Measurements from ENCODE around the gene MRFAP1. TPM values are rescaled to one million over a fixed set of nuclear protein-coding genes. Genes with fewer than 3 reads are reported as not detected.

The MRFAP1 gene
- total RNA-seq, 4 donors from 2014 or later, result 116 to 338 (median 155) TPM

- DNase-seq, result peak in 1 of 3 donors; percentile 46
- peak in 2 of 6 experiments; percentile 18 to 19 for TF ChIP-seq CTCF (IDR thresholded peaks at IDR 0.05)
- no peak for TF ChIP-seq POLR2A (IDR thresholded peaks at IDR 0.05)
- no peaks in the 10 kb centered on the region for H3K9me3 ChIP-seq
- no peak overlapping the region for H3K27ac ChIP-seq
- no peaks in the 10 kb centered on the region for H3K27me3 ChIP-seq
- peaks cover 0 to 11% (median 0%) of the 10 kb centered on the region in 4 donors for H3K4me1 ChIP-seq
- no peaks in the 10 kb centered on the region for H3K36me3 ChIP-seq
- no peak overlapping the region for H3K4me3 ChIP-seq
Measured at GRCh38 chr4:6681191-6681590, 40.7 kb downstream of the MRFAP1 start.

GRCh38 chr4:6682862-6683590 is 42.5 kb downstream of the MRFAP1 start:
- Histone ChIP-seq H3K4me1 (no peaks in the 10 kb centered on the region), H3K36me3 (no peaks in the 10 kb centered on the region), H3K4me3 (no peak overlapping the region), H3K9me3 (no peaks in the 10 kb centered on the region), H3K27ac (no peak overlapping the region), H3K27me3 (no peaks in the 10 kb centered on the region)
- DNase-seq, result peak in 1 of 3 donors; percentile 33
- no peak for TF ChIP-seq CTCF (IDR thresholded peaks at IDR 0.05)
- no peak for TF ChIP-seq POLR2A (IDR thresholded peaks at IDR 0.05)

GRCh38 chr4:6684656-6685055 is 44.2 kb downstream of the MRFAP1 start:
- Histone ChIP-seq H3K27ac (no peak overlapping the region), H3K4me3 (no peak overlapping the region), H3K4me1 (peaks cover 0 to 7% (median 0%) of the 10 kb centered on the region in 4 donors), H3K36me3 (no peaks in the 10 kb centered on the region), H3K27me3 (no peaks in the 10 kb centered on the region), H3K9me3 (no peaks in the 10 kb centered on the region)
- TF ChIP-seq CTCF (IDR thresholded peaks at IDR 0.05), result no peak
- TF ChIP-seq POLR2A (IDR thresholded peaks at IDR 0.05), result no peak
- DNase-seq, result no peak

GRCh38 chr4:6686104-6686787 is 45.8 kb downstream of the MRFAP1 start:
- Histone ChIP-seq H3K4me3 (no peak overlapping the region), H3K27ac (no peak overlapping the region), H3K27me3 (no peaks in the 10 kb centered on the region), H3K9me3 (no peaks in the 10 kb centered on the region), H3K4me1 (peaks cover 0 to 10% (median 2%) of the 10 kb centered on the region in 4 donors), H3K36me3 (no peaks in the 10 kb centered on the region)
- TF ChIP-seq POLR2A (IDR thresholded peaks at IDR 0.05), result no peak
- TF ChIP-seq CTCF (IDR thresholded peaks at IDR 0.05), result no peak
- DNase-seq, result no peak

- TF ChIP-seq CTCF (IDR thresholded peaks at IDR 0.05) (no peak), POLR2A (IDR thresholded peaks at IDR 0.05) (no peak)
- H3K27ac ChIP-seq, result peak overlapping the region; percentile 34 to 75 (median 66)
- peak overlapping the region in 2 of 4 donors; percentile 27 to 40 for H3K4me3 ChIP-seq
- DNase-seq, result peak in 1 of 3 donors; percentile 37
- H3K27me3 ChIP-seq, result no peaks in the 10 kb centered on the region
- peaks cover 0 to 10% (median 2%) of the 10 kb centered on the region in 4 donors for H3K4me1 ChIP-seq
- H3K9me3 ChIP-seq, result no peaks in the 10 kb centered on the region
- H3K36me3 ChIP-seq, result no peaks in the 10 kb centered on the region
Measured at GRCh38 chr4:6687947-6688878, 47.7 kb downstream of the MRFAP1 start.
